GM18868 (cell line): ENCODE data around the gene GINS2.

ENCODE experiments used
- ATAC-seq: cut with Tn5 transposase; IDR thresholded peaks from one replicate; pipeline ENCODE4 v1.9.1; 2021; ENCODE audit warnings: mild to moderate bottlenecking, moderate library complexity; ENCODE audit not compliant: unreplicated experiment

GINS2 gene

GRCh38 chr16:85656351-85657266 lies 32.1 kb downstream of the GINS2 start:
- ATAC-seq: no peak

DNA sequence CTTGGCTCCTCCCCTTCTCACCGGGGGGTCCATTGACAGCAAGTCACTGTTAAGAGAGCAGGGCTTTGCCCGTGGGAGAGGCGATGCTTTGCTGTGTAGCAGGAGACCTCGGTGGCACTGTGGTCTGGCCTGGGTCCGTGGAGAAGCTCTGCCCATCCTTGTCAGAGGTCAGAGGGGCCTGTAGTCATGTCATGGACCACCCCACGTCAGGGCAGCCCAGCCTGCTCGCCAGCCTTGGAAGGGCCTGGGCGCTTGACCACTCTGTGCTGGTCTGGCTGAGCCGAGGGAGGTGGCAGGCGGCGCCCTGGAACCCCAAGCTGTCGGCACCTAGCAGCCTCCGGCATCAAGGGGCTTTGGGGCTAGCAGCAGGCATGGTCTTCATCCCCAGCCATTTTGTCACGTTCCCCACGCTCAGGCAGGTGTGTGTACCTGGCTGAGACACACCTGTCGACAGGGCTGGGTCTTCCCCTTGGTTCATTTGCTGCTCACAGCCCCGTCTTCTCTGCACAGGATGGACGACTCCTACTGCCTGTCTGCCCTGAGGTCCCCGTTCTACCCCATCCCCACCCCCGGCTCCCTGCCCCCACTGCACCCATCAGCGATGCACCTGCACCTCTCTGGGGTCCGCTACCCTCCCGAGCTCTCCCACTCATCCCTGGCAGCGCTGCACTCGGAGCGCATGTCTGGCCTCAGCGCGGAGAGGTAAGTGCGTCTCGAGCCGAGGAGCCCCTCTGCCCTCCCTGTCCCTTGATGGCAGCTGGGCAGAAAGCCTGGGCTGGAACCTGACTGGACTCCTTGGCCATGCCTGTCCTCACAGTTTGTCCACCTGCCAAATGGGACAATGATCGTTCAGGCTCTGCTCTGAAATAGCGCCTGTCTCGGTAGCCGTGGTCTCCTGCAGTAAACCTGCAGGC lies 33.3 kb downstream of the GINS2 start:
- no peak for ATAC-seq

GRCh38 chr16:85654251-85655095 lies 34.3 kb downstream of the GINS2 start:
- no peak for ATAC-seq

GRCh38 chr16:85653290-85653891 lies 35.4 kb downstream of the GINS2 start:
- ATAC-seq: no peak

DNA sequence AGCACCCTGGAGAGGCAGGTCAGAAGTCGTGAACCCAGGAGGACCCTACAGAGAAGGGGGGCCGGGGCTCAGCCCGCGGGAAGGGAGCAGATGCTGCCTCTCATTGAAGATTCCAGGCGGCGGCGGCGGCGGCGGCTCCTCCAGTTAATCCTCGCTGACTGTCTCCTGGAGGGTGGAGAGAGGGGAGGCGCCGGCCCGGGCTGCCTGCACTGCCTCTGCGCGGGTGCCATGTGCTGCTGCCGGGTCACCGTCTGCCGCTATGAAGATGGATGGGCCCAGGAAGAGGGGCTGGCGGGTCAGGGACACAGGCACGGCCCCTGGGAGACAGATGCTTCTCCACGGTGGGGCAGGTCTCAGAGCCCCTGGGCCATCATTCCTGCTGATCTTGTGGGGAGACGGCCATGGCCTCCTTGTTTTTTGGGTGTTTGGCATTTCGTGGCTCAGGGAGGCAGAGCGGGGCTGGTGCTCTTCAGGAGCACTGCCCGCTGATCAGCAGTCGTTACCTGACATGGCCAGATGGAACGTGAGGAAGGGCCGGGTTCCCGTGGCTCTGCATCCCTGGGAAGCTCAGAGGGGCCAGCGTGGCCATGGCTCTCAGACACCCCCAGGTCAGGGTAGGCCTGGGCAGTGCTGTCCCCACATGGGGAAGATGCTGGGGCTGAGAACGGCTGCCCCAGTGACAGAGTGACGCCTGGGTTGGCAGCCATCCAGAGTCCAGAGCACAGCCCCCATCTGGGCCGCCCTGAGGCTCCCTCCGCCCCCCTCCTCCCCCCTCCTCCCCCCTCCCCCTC lies 36.1 kb downstream of the GINS2 start:
- no peak for ATAC-seq

GRCh38 chr16:85651629-85652430 lies 36.9 kb downstream of the GINS2 start:
- no peak for ATAC-seq

- no peak for ATAC-seq
Observed at GRCh38 chr16:85650844-85651628, 37.7 kb downstream of the GINS2 start.

GRCh38 chr16:85650135-85650843 lies 38.5 kb downstream of the GINS2 start:
- ATAC-seq: no peak

- no peak for ATAC-seq
Observed at GRCh38 chr16:85649411-85650134, 39.2 kb downstream of the GINS2 start.

DNA sequence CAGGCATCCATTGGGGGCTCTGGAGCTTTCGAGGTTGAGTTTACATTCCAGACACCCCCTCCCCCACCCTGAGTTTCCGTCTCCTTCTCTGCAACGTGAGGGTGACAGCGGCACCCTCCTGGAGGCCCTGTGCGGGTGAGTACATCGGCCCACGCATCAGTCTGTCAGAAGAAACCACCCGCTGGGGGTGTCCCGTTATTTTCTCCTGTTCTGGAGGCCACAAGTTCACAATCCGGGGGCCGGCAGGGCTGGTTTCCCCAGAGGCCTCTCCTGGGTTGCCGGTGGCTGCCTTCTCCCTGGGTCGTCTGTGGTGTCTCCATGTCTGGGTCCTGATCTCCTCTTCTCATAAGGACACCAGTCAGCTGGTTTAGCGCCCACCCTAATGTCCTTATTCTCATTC lies 39.9 kb downstream of the GINS2 start:
- no peak for ATAC-seq

DNA sequence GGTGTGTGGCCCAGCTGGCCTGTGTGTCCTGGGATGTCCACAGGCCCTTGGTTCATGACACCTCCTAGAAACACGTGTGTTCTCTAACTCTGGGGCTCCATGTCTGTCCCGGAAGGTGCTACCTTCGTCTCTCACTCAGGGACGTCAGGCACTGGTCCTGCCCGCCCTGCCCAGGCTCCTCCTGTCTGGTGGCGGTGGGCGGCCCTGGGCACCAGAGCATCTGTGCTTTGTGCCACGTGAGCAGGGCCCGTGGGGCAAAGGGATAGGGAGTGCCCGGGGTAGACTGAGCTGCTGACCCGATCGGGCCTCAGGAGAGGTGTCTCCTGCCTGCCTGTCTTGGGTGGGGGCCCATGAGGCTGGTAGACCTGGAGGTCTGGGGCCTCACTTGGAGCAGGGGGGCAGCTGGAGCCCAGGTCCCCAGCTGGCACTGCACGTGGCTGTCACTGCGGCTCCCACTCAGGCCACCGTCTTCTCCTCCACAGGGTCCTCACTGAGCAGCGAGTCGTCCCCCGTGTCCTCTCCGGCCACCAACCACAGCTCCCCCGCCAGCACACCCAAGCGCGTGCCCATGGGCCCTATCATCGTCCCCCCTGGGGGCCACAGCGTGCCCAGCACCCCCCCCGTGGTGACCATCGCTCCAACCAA lies 40.6 kb downstream of the GINS2 start:
- ATAC-seq: no peak

DNA sequence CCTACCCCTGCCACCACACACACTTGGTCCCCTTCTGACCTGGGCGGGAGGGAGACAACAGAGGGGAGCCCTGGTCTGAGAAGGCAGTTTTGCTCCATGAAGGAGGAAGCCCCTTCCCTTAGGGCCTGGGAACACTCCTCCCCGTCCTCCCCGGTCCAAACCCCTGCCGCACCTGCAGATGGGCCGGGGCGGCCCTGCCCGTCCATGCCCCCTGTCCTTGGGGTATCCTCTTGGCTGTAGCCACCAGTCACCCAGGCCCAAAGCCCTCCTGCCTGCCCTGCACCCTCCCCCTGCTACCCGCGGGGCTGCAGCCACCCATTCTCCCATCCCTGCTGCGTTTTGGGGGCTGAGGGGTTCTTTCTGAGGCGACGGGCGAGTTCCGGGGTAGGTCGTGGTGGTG lies 41.8 kb downstream of the GINS2 start:
- ATAC-seq: no peak

- no peak for ATAC-seq
Observed at GRCh38 chr16:85646358-85646907, 42.3 kb downstream of the GINS2 start.

GRCh38 chr16:85645021-85645589 lies 43.6 kb downstream of the GINS2 start:
- no peak for ATAC-seq

- ATAC-seq: no peak
Observed at GRCh38 chr16:85644093-85644712, 44.6 kb downstream of the GINS2 start.
